ENCODE measurements around the gene TMSB15A.
"Not testable (repeated sequence)": the region's sequence is repeated elsewhere in the genome, so short reads cannot be mapped to it uniquely, and the experiment has no call there.

The TMSB15A gene

GRCh38 chrX:102515975-102516941 is at the start of gene TMSB15A:
Gene TMSB15A (minus strand): TSS chrX:102516739.
- H3K36me3 Mint-ChIP-seq: no peaks in the 10 kb centered on the region
- peaks cover 28% of the 10 kb centered on the region for H3K27me3 Mint-ChIP-seq
- peaks cover 4% of the 10 kb centered on the region for H3K4me1 Mint-ChIP-seq
- no peak within 1 kb of the TSS for H3K27ac Mint-ChIP-seq
- no peaks in the 10 kb centered on the region for H3K9me3 Mint-ChIP-seq
- H3K4me3 Mint-ChIP-seq: peak within 1 kb of the TSS; percentile 88

- Mint-ChIP-seq H3K27ac (no peak overlapping the region), H3K36me3 (no peaks in the 10 kb centered on the region), H3K4me1 (no peaks in the 10 kb centered on the region), H3K9me3 (no peaks in the 10 kb centered on the region), H3K27me3 (peaks cover 2% of the 10 kb centered on the region), H3K4me3 (no peak overlapping the region)
These were observed 44.0 kb upstream of the TMSB15A start for GRCh38 chrX:102560423-102561068.

- H3K27me3 Mint-ChIP-seq: peaks cover 2% of the 10 kb centered on the region
- no peaks in the 10 kb centered on the region for H3K4me1 Mint-ChIP-seq
- no peaks in the 10 kb centered on the region for H3K9me3 Mint-ChIP-seq
- no peaks in the 10 kb centered on the region for H3K36me3 Mint-ChIP-seq
- H3K4me3 Mint-ChIP-seq: no peak overlapping the region
- H3K27ac Mint-ChIP-seq: no peak overlapping the region
These were observed 42.1 kb upstream of the TMSB15A start for GRCh38 chrX:102558607-102559006.

GRCh38 chrX:102548231-102548630 is 31.7 kb upstream of the TMSB15A start:
- Mint-ChIP-seq H3K9me3 (no peaks in the 10 kb centered on the region), H3K27me3 (peaks cover 1% of the 10 kb centered on the region), H3K4me1 (no peaks in the 10 kb centered on the region), H3K36me3 (no peaks in the 10 kb centered on the region), H3K27ac (no peak overlapping the region), H3K4me3 (no peak overlapping the region)

DNA sequence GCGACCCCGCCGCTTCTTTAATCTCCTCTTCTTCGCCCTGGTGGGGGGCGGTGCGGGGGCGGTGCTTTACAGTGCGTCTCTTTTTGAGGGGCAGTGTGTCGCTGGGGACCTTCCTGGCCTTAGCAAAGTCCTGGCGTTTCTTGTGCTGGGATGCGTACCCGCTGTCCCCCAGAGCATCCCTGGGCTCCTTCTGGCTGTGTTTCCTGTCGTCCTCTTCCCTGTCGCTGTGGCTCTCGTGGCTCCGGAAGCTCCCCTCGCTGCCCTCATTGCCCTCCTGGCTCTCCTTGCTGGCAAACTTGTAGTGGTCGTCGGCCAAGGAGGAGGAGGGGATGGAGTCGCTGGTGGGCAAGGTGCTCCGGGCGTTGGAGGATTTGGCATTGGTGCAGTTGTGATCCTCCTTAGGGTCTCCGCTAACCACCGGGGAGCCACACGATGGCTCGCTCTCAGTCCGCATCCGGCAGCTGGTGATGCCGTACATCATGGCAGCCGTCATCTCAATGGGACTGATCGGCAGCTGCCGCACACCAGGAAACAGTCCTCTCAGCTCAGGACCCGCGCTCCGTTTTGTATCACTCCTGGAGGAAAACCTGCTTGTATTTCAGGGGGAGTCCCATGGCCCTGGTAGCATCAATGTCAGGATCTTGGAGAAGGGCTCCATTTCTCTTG is 30.4 kb upstream of the TMSB15A start:
- H3K36me3 Mint-ChIP-seq: no peaks in the 10 kb centered on the region
- H3K27ac Mint-ChIP-seq: no peak overlapping the region

DNA sequence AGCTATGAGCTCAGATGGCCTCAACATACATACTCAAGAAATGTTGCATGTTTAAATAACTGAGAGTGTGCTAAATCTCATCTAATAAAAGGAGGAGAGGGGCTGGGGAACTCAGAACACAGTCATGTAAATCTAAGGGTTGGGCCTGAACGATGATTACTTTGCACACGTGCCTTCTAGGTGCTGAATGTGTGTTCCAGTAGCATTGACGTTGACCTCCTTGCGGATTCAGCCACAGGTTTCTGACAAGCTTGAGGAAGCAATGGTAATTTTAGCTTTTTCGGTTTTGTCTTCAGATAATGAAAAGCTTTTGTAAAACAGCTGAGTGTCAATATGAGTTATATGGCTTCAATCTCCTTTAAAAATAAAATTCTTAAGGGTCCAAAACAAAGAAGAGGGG is 29.6 kb upstream of the TMSB15A start:
- H3K36me3 Mint-ChIP-seq, H3K9me3 Mint-ChIP-seq, H3K4me1 Mint-ChIP-seq, H3K27me3 Mint-ChIP-seq, H3K27ac Mint-ChIP-seq: not testable (repeated sequence)
- peak overlapping the region; percentile 85 for H3K4me3 Mint-ChIP-seq

More for the DNA sequence above, 30.4 kb upstream of the TMSB15A start:
- peak overlapping the region; percentile 85 for H3K4me3 Mint-ChIP-seq
- H3K9me3 Mint-ChIP-seq: no peaks in the 10 kb centered on the region
- H3K27me3 Mint-ChIP-seq: peaks cover 1% of the 10 kb centered on the region
- no peaks in the 10 kb centered on the region for H3K4me1 Mint-ChIP-seq

DNA sequence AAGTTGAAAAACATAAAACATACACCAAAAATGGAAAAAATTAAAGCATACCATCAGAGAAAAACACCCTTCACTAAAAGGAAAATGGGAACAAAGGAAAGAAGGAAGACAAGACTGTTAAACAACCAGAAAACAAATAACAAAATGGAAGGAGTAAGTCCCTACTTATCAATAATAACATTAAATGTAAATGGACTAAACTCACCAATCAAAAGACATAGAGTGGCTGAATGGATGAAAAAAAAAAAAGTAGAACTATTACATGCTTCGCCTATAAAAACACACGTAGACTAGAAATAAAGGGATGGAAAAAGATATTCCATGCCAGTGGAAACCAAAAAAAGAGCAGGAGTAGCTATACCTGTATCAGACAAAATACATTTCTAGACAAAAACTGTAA is 19.4 kb upstream of the TMSB15A start:
- no peaks in the 10 kb centered on the region for H3K4me1 Mint-ChIP-seq
- no peak overlapping the region for H3K27ac Mint-ChIP-seq
- no peak overlapping the region for H3K4me3 Mint-ChIP-seq
- peaks cover 9% of the 10 kb centered on the region for H3K27me3 Mint-ChIP-seq
- no peaks in the 10 kb centered on the region for H3K36me3 Mint-ChIP-seq
- no peaks in the 10 kb centered on the region for H3K9me3 Mint-ChIP-seq

- Mint-ChIP-seq H3K4me3 (peak overlapping the region; percentile 34), H3K36me3 (no peaks in the 10 kb centered on the region), H3K27me3 (peaks cover 28% of the 10 kb centered on the region), H3K9me3 (no peaks in the 10 kb centered on the region), H3K27ac (no peak overlapping the region), H3K4me1 (peaks cover 4% of the 10 kb centered on the region)
These were observed 787 bp upstream of the TMSB15A start for GRCh38 chrX:102517326-102517725.

GRCh38 chrX:102514536-102514935 is 2.0 kb downstream of the TMSB15A start:
- H3K9me3 Mint-ChIP-seq: no peaks in the 10 kb centered on the region
- H3K27me3 Mint-ChIP-seq: peaks cover 32% of the 10 kb centered on the region
- H3K36me3 Mint-ChIP-seq: no peaks in the 10 kb centered on the region
- H3K4me3 Mint-ChIP-seq: no peak overlapping the region
- peaks cover 4% of the 10 kb centered on the region for H3K4me1 Mint-ChIP-seq
- H3K27ac Mint-ChIP-seq: no peak overlapping the region

DNA sequence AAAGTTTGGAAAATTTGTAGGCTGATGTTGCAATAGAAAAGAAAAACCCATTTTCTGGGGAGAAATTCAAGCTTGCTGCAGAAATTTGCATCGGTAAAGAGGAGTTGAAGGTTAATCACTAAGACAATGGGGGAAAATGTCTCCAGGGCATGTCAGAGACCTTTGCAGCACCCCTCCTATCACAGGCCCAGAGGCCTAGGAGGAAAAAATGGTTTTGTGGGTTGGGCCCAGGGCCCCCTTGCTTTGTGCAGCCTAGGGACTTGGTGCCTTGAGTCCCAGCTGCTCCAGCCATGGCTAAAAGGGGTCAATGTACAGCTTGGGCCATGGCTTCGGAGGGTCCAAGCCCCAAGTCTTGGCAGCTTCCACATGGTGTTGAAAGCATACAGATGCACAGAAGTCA is 17.8 kb downstream of the TMSB15A start:
- Mint-ChIP-seq H3K4me1 (no peaks in the 10 kb centered on the region), H3K27ac (no peak overlapping the region)

GRCh38 chrX:102491766-102492165 is 24.8 kb downstream of the TMSB15A start:
- H3K27ac Mint-ChIP-seq: no peak overlapping the region
- H3K27me3 Mint-ChIP-seq: no peaks in the 10 kb centered on the region
- H3K9me3 Mint-ChIP-seq: no peaks in the 10 kb centered on the region
- H3K4me3 Mint-ChIP-seq: no peak overlapping the region
- H3K4me1 Mint-ChIP-seq: no peaks in the 10 kb centered on the region
- no peaks in the 10 kb centered on the region for H3K36me3 Mint-ChIP-seq

More for the DNA sequence above, 17.8 kb downstream of the TMSB15A start:
- no peaks in the 10 kb centered on the region for H3K36me3 Mint-ChIP-seq
- no peaks in the 10 kb centered on the region for H3K27me3 Mint-ChIP-seq
- H3K4me3 Mint-ChIP-seq: no peak overlapping the region
- no peaks in the 10 kb centered on the region for H3K9me3 Mint-ChIP-seq

DNA sequence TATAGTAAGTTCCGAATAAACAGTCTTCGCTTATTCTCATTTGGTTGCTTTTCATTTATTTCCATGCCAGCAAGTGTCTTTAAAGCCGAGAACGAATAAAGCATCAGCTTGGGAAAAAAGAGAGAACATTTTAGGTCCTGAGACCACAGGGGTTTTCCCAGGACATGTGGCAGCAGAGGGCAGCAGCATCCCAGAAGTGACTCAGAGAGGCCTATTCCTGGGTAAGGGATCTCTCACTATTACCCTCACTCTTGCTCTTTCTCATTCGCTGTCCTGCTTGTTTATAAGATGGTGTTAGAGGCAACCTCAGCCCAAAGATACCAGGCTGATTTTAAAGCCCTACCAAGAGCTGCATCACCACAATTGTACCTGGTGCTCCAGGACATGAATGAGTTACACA is 37.8 kb downstream of the TMSB15A start:
- H3K36me3 Mint-ChIP-seq, H3K27me3 Mint-ChIP-seq, H3K4me3 Mint-ChIP-seq, H3K27ac Mint-ChIP-seq, H3K4me1 Mint-ChIP-seq, H3K9me3 Mint-ChIP-seq: not testable (repeated sequence)

DNA sequence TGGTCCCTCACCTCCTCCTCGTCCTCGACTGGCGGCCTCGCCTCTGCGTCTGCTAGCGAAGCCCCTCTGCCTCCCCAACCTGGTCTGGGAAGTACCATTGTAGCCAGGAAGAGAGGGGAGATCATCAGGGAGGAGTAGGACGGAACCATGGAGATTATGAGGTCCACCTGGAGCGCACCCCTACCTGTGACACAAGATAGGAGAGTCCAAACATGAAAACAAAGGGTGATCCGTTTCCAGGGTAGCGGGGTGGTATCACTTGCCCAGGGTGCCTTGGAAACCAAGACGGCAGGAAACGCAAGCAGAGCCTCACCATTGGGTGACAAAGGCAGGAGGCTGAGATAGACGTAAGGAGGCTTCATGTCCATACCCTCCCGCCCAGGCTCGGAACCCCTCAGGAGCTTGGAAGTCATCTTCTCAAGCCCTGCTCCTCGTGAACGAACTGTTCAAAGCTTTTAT is 44.7 kb downstream of the TMSB15A start, which contains the start of gene TCP11X2:
TSS of gene TCP11X2 (minus strand) at position 51 of the 459 bp plus-strand sequence.
- not testable (repeated sequence) for H3K36me3 Mint-ChIP-seq, H3K27me3 Mint-ChIP-seq, H3K27ac Mint-ChIP-seq, H3K4me3 Mint-ChIP-seq, H3K9me3 Mint-ChIP-seq, H3K4me1 Mint-ChIP-seq

DNA sequence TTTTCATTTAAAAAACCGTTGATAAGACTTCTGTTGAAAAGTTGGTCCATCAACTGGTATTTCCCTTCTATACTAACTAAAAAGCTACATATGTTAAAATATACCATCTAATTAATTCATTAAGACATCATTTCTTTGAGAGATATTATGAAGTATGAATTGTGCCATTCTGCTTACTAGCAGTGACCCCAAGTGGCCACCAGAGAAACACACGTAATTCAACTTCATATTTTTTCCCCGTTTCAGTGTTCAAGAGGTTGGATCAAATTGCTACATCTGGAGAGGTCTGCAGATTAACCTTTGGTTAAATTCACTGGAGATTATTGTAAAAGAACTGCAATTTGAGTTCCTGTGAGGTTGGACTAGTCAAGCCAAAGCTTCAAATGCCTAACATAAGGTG is 46.3 kb downstream of the TMSB15A start:
- H3K9me3 Mint-ChIP-seq, H3K36me3 Mint-ChIP-seq, H3K27me3 Mint-ChIP-seq, H3K27ac Mint-ChIP-seq, H3K4me3 Mint-ChIP-seq, H3K4me1 Mint-ChIP-seq: not testable (repeated sequence)

Data from activated naive CD4-positive, alpha-beta T cell treated with anti-CD3 and anti-CD28 coated beads, Interleukin-2, amount 50 U/mL, for 24 hours (primary cell).